ENCODE results near the gene PYGO2. TPM values are rescaled to one million over a fixed set of nuclear protein-coding genes. Genes with fewer than 3 reads are reported as not detected.
A peak's percentile ranks its signal among the peaks of the same experiment; 100 is the strongest.

The PYGO2 gene
- total RNA-seq, 4 donors from 2014 or later = 19.1 to 40.1 (median 25.7) TPM

- Histone ChIP-seq H3K27me3 (no peaks in the 10 kb centered on the region), H3K4me3 (no peak overlapping the region), H3K4me1 (peaks cover 11 to 64% (median 36%) of the 10 kb centered on the region in 3 donors), H3K36me3 (peaks cover 0 to 42% of the 10 kb centered on the region in 2 donors), H3K27ac (peak overlapping the region in 2 of 4 donors; percentile 14 to 43), H3K9me3 (no peaks in the 10 kb centered on the region)
- no peak for ATAC-seq
- WGBS, 2 donors (ENCODE audit: low coverage in 1 of 2) = 68% methylated on average over 12 of the region's 15 CpGs; no CpG with 5 or more reads in 1 of the 2 donors
- TF ChIP-seq, protein P1, sequence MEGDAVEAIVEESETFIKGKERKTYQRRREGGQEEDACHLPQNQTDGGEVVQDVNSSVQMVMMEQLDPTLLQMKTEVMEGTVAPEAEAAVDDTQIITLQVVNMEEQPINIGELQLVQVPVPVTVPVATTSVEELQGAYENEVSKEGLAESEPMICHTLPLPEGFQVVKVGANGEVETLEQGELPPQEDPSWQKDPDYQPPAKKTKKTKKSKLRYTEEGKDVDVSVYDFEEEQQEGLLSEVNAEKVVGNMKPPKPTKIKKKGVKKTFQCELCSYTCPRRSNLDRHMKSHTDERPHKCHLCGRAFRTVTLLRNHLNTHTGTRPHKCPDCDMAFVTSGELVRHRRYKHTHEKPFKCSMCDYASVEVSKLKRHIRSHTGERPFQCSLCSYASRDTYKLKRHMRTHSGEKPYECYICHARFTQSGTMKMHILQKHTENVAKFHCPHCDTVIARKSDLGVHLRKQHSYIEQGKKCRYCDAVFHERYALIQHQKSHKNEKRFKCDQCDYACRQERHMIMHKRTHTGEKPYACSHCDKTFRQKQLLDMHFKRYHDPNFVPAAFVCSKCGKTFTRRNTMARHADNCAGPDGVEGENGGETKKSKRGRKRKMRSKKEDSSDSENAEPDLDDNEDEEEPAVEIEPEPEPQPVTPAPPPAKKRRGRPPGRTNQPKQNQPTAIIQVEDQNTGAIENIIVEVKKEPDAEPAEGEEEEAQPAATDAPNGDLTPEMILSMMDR (IDR thresholded peaks at IDR 0.05) = no peak
- TF ChIP-seq EP300 (IDR thresholded peaks at IDR 0.05) (no peak), POLR2A (IDR thresholded peaks at IDR 0.05) (no peak), POLR2AphosphoS5 (IDR thresholded peaks at IDR 0.05) (no peak)
These were observed 9.5 kb downstream of the PYGO2 start for GRCh38 chr1:154951901-154952657.

GRCh38 chr1:154948079-154948478 is 13.5 kb downstream of the PYGO2 start:
- Histone ChIP-seq H3K9me3 (no peaks in the 10 kb centered on the region), H3K4me1 (peaks cover 0 to 47% (median 10%) of the 10 kb centered on the region in 3 donors), H3K27me3 (no peaks in the 10 kb centered on the region), H3K36me3 (peaks cover 0 to 70% of the 10 kb centered on the region in 2 donors), H3K27ac (no peak overlapping the region), H3K4me3 (no peak overlapping the region)
- ATAC-seq = no peak
- TF ChIP-seq POLR2AphosphoS5 (IDR thresholded peaks at IDR 0.05) = no peak
- TF ChIP-seq, protein P1 (IDR thresholded peaks at IDR 0.05) = no peak
- no peak for TF ChIP-seq EP300 (IDR thresholded peaks at IDR 0.05)
- no peak for TF ChIP-seq POLR2A (IDR thresholded peaks at IDR 0.05)
- WGBS, 2 donors (ENCODE audit: low coverage in 1 of 2) = 83 to 100% methylated on average over 1 of the region's 11 CpGs

DNA sequence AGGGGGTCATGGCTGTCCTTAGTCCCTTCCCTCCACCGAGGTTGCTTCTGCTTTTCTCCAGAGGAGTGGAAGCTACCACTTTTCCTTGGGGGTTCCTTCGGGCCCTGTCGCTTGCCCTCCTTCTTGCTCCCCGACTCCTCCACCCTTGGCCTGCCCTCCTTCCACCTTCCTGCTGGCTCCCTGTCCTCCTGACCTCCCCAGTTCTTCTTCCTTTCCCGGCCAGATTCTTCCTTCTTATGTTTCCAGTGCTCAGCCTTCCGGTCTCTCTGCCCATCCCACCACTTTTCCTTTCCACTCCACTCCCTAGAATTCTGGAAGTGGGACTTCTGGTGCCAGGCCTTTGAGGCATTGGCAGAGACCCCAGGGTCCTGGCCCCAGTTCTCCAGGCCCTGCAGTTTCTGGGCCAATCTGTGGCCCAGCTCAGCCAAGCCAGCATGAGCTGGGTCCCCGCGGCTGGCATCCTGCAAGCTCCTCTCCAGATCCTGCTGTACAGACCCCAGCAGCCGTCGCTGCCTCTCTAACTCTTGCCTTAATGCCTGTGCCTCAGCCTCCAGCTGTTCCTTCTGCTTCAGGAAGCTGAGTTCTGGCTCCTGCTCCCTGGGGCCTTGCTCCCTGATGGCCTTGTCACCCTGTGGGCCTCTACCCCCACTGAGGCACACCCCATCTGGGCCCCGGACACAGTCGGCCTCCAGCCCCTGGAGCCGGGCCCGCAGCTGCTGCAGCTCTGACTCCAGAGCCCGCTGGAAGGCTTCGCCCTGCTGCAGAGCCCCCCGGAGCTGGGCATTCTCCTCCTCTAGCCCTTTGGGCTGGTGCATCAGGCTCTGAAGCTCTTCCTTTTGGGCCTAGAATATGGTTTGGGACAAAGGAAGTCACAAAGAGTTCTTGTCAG is 15.4 kb downstream of the PYGO2 start:
- H3K36me3 ChIP-seq = peaks cover 0 to 65% of the 10 kb centered on the region in 2 donors
- no peak overlapping the region for H3K4me3 ChIP-seq
- no peak for TF ChIP-seq POLR2AphosphoS5 (IDR thresholded peaks at IDR 0.05)
- TF ChIP-seq, protein P1 (IDR thresholded peaks at IDR 0.05) = no peak
- TF ChIP-seq POLR2A (IDR thresholded peaks at IDR 0.05) = no peak
- TF ChIP-seq EP300 (IDR thresholded peaks at IDR 0.05) = no peak
- no peak for ATAC-seq
- peaks cover 0 to 45% (median 5%) of the 10 kb centered on the region in 3 donors for H3K4me1 ChIP-seq
- H3K27me3 ChIP-seq = no peaks in the 10 kb centered on the region
- H3K27ac ChIP-seq = peak overlapping the region in 1 of 4 donors; percentile 21
- H3K9me3 ChIP-seq = no peaks in the 10 kb centered on the region
- 60 to 75% methylated on average over 8 of the region's 17 CpGs for WGBS, 2 donors (ENCODE audit: low coverage in 1 of 2)

DNA sequence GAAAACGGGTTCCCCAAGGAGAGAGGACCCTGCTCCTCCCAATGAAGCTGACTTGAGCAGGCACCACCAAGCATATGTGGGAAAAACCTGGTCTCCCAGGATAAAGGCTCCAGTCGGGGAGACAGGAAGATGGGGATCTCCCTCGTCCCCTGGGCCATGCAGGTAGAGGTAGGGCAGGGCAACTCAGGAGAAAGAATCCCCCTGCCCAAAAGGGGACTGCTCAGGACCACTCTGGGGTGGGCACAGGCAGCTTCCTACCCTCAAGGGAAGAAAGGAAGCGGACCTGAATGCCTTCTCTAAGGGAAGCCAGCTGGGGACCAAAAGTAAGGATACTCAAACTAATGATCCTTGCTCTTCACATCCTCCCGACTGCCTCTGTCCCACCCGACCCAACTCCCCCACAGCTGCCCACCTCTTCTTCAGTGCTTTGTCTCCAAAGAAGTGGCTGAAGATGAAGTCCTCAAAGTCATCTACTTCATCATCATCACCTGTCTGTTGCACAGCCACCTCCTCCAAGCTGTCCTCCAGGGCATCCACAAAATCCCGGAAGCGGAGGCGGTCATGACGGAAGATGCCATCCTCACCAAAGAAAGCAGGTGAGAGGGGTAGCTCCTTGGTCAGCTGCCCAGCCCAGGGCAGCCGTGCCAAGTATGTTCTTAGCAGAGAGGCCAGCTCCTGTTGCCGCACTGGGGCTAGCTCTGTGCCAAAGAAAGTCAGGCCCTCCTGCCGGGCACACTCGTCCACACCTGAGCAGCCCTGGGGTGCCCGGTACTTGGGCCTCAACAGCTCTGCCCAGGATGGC is 16.2 kb downstream of the PYGO2 start:
- H3K4me3 ChIP-seq = no peak overlapping the region
- 51 to 82% methylated on average over 5 to 7 of the region's 15 CpGs for WGBS, 2 donors (ENCODE audit: low coverage in 1 of 2)
- peaks cover 0 to 44% (median 5%) of the 10 kb centered on the region in 3 donors for H3K4me1 ChIP-seq
- H3K27me3 ChIP-seq = no peaks in the 10 kb centered on the region
- TF ChIP-seq EP300 (IDR thresholded peaks at IDR 0.05) (no peak), POLR2A (IDR thresholded peaks at IDR 0.05) (no peak), POLR2AphosphoS5 (IDR thresholded peaks at IDR 0.05) (no peak)
- TF ChIP-seq, protein P1 (IDR thresholded peaks at IDR 0.05) = no peak
- ATAC-seq = no peak
- no peaks in the 10 kb centered on the region for H3K9me3 ChIP-seq
- H3K36me3 ChIP-seq = peaks cover 0 to 56% of the 10 kb centered on the region in 2 donors
- peak overlapping the region in 1 of 4 donors; percentile 62 for H3K27ac ChIP-seq

Measured in gastroesophageal sphincter (tissue), 4 donors.